Globus pallidus (tissue), 1 donor: ENCODE results near the gene CHRFAM7A.
"Not testable (repeated sequence)": the region's sequence is repeated elsewhere in the genome, so short reads cannot be mapped to it uniquely, and the experiment has no call there.

Experiments
- DNase-seq: peaks from one replicate; pipeline ENCODE4 v3.0.0-alpha.2; 2015; ENCODE audit warnings: low spot score

The CHRFAM7A gene

DNA sequence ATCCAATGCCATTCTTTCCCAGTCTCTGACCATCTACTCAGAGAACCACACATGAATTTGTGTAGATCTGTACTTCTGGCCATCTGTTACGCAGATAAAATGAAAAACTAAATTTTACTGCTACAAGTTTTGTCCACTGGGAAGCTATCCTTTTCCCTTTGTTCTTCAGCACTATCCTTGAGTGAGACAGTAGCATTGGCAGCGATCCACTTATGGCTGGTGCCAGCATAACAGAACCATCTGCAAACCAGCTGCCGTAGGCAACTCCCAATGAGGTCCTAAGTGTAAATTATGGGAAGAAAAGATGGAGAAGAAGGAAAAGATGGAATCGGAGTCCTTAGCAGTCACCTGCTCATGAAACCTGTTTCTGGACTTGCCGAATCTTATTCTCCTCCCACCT is 72.3 kb downstream of the CHRFAM7A start:
- not testable (repeated sequence) for DNase-seq

DNA sequence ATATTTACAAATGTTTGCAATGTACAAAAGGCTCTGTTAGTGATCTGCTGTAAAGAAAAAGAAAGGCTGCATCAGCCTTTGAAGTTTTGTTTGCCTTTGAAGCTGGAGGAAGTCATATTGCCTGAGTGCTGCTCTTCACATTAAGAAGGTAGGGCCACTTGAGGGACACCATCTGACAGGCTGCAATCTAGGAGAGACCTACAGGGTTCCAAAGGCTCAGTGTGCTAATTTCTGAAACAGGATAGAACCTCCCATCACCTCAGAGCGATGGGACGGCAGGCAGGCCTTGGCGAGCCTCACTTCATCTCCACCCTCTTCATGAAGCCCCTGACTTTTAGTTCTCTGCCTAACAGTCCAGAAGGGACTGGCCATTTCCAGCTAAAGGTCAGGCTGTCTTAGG is 77.6 kb downstream of the CHRFAM7A start:
- DNase-seq, result not testable (repeated sequence)

- DNase-seq, result not testable (repeated sequence)
Observed at GRCh38 chr15:30310575-30310974, 82.8 kb downstream of the CHRFAM7A start.
